LNCAP (cell line): Measurements from ENCODE around the gene ZNHIT1.

Source experiments
- TF ChIP-seq, protein P1 (sequence below): fragments of 450-650 bp; IDR thresholded peaks from 2 replicates; pipeline ENCODE4 v1.5.1; 2017; ENCODE audit warnings: mild to moderate bottlenecking

ZNHIT1 gene

DNA sequence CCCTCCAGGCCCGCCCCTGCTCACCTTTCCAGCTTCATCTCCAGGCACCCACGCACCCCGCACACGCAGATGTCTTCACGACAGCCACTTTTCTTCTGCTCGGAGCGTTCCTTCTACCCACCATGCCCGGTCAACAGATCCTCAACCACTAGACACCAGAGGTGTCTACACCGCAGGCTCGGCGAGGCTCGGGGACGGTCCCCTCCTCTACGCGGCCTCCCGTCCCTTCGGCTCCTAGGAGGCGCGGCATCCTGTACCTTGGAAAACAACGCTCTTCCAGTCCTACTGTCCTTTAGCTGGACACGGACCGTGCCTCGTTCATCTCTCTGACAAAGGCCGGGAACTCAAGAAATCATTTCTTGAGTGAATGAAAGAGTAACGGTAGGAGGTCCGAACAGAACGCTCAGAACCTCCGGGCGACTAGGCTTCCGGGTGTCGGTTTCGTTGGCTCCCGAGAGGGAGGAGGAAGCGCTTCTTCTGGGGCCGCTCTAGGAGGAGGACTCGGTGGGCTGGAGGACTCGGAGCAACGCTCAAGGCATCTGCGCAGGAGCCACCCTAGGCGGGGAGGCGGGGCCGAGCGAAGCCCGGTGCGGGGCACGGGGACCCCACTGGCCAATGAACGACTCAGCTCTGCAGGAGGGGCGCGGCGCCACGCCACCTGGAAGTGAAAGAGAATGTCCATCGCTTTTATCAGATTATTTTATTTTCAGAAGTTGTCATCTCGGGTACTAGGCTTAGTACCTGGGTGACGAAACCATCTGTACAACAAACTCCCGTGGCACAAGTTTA lies 34.1 kb downstream of the ZNHIT1 start:
- TF ChIP-seq, protein P1, sequence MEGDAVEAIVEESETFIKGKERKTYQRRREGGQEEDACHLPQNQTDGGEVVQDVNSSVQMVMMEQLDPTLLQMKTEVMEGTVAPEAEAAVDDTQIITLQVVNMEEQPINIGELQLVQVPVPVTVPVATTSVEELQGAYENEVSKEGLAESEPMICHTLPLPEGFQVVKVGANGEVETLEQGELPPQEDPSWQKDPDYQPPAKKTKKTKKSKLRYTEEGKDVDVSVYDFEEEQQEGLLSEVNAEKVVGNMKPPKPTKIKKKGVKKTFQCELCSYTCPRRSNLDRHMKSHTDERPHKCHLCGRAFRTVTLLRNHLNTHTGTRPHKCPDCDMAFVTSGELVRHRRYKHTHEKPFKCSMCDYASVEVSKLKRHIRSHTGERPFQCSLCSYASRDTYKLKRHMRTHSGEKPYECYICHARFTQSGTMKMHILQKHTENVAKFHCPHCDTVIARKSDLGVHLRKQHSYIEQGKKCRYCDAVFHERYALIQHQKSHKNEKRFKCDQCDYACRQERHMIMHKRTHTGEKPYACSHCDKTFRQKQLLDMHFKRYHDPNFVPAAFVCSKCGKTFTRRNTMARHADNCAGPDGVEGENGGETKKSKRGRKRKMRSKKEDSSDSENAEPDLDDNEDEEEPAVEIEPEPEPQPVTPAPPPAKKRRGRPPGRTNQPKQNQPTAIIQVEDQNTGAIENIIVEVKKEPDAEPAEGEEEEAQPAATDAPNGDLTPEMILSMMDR: no peak

DNA sequence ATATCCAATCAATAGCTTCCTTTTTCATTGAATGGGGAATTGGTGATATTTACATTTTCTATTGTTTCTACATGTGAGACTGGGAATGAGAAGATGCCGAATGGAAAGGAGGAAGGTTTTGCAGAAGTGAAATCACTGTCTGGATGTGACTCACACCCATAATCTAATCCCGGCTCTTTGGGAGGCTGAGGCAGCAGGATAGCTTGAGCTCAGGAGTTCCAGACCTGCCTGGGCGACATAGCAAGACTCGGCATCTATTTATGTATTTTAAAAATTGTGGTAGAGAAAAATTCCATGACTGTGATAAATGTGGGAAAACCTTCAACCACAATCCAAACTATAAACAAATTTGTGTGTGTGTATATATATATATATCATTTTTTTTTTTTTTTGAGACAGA lies 37.8 kb downstream of the ZNHIT1 start:
- TF ChIP-seq, protein P1: no peak

DNA sequence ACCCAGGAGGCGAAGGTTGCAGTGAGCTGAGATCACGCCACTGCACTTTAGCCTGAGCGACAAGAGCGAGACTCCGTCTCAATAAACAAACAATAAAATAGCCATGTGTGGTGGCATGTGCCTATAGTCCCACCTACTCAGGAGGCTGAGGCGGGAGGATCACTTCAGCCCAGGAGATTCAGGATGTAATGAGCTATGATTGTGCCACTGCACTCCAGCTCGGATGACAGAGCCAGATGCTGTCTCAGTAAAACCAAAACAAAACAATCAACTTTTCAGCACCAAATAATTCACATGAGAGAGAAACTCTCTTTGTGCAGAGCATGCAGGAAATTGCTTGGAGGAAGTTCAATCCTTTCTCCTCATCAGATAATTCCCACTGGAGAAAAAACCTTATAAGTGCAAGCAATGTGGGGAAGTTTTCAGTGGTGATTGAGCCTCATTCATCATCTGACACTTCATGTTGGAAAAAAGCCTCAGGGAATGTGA lies 40.3 kb downstream of the ZNHIT1 start:
- TF ChIP-seq, protein P1: no peak

DNA sequence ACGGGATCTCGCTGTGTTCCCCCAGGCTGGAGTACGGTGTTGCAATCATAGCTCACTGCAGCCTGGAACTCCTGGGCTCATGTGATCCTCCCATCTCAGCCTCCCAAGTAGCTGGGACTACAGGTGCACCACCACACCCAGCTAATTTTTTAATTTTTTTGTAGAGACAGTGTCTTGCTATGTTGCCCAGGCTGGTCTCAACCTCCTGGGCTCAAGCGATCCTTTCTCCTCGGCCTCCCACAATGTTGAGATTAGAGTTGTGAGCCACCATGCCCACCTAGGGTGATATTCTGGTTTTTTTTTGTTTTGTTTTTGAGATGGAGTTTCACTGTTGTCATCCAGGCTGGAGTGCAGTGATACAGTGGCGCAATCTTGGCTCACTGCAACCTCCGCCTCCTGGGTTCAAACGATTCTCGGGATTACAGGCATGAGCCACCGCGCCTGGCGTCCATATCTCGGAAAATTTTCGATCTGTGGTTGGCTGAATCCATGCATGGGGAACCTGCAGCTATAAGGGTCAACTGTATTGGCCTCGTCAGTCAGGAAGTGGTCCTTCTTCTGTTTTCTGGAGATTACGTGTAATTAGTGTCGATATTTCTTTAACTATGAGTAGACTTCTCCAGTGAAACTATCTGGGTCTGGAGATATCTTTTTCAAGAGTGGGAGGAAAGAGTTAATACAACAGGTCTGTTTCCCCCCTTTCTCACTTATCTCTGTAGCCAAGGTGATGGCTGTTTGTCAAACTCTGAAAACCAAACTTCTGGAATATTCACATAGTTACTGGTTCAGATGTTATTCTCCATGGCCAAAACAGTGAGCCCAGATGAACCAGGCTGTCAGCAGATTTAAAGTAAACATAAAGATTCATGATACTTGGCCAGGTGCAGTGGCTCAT lies 47.9 kb downstream of the ZNHIT1 start:
- TF ChIP-seq, protein P1: no peak

DNA sequence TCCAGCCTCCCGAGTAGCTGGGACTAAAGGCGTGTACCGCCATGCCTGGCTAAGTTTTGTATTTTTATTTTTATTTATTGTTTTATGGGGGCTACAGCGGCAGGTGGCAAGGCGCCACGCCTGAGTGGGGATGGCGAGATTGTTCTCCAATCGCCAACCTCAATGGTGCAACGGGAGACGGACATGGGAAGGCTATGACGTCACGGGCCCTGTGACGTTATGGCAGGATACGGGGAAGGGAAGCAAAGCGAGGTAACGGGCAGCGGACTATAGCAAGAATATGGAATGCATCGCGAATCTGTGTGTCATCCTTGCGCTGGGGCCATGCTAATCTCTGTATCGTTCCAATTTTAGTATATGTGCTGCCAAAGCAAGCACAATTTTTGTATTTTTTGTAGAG lies 51.7 kb downstream of the ZNHIT1 start:
- TF ChIP-seq, protein P1: no peak

DNA sequence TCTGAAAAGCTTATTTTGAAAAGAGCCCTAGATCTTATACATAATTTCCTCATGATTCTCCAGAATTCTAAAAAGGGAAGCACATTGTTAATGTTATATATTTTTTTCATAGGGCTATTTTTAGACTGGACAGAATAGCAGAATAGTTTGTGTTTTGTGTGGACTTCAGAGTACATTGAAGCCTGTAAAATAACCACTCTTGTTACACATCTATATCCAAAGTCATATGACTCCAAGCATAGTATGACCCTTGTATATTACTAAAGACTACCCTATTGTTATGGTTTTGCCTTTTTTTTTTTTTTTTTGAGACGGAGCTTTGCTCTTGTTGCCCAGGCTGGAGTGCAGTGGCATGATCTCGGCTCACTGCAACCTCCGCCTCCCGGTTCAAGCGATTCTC lies 53.1 kb downstream of the ZNHIT1 start:
- TF ChIP-seq, protein P1: no peak

DNA sequence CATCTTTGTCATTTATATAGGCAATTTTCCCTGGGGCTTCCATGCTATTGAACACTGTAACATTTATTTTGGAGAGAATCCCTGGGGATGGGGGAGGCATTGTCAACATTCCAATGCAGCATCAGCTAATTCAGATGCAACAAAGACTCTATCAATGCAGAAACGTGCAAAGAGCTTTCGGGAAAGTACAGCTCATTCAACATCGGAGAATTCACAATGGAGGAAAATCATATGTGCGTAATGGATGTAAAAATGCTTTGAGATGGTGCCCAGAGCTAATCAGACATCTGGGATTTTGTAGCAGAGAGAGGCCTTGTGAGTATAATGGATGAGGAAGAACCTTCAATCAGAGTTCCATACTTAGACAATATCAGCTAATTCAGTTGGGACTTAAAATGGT lies 55.2 kb downstream of the ZNHIT1 start:
- TF ChIP-seq, protein P1: no peak
